Keratinocyte (primary cell): ENCODE results near the gene NUP35. TPM values are rescaled to one million over a fixed set of nuclear protein-coding genes. Genes with fewer than 3 reads are reported as not detected.

Experiments used
- DNase-seq: peaks from one replicate; pipeline ENCODE4 v3.0.0-alpha.2; 2011; ENCODE audit warnings: low read depth, missing footprints, low spot score
- FAIRE-seq: peaks from 2 replicates; lab custom pipeline; 2011; peaks lifted over from hg19 to GRCh38; lab: Jason Lieb, UNC
- H2AFZ ChIP-seq: 2 replicates; pipeline ENCODE4 v1.6.0; 2012; ENCODE audit warnings: low read length, control low read depth, inconsistent platforms; ENCODE audit not compliant: control insufficient read depth
- H3K27ac ChIP-seq: 2 replicates; pipeline ENCODE4 v1.5.1; 2011; ENCODE audit warnings: low read length; ENCODE audit not compliant: control insufficient read depth, insufficient read depth
- H3K27me3 ChIP-seq: 3 replicates; pipeline ENCODE4 v1.6.0; 2011; ENCODE audit warnings: low read length; ENCODE audit not compliant: control insufficient read depth, insufficient read depth; ENCODE audit errors: extremely low read depth
- H3K36me3 ChIP-seq, 2 experiments: 2 replicates in 1 of 2; 3 replicates in 1 of 2; pipeline ENCODE4 v1.5.1; 2011; ENCODE audit warnings: low read length in 2 of 2, mild to moderate bottlenecking in 1 of 2; ENCODE audit not compliant: control insufficient read depth in 2 of 2, insufficient read depth in 2 of 2; ENCODE audit errors: extremely low read depth in 1 of 2
- H3K4me1 ChIP-seq: 3 replicates; pipeline ENCODE4 v1.5.1; 2011; ENCODE audit warnings: low read length; ENCODE audit not compliant: control insufficient read depth, insufficient read depth; ENCODE audit errors: extremely low read depth
- H3K4me2 ChIP-seq: 3 replicates; pipeline ENCODE4 v1.6.0; 2011; ENCODE audit warnings: low read depth, low read length; ENCODE audit not compliant: control insufficient read depth, insufficient read depth; ENCODE audit errors: extremely low read depth
- H3K4me3 ChIP-seq, 3 experiments: fragments of 200-600 bp in 1 of 3; sonication (generic) in 1 of 3; 2 replicates in 2 of 3; 3 replicates in 1 of 3; pipeline ENCODE4 v1.5.1; 2011 to 2016; ENCODE audit warnings: low read length in 3 of 3, mild to moderate bottlenecking in 3 of 3, control low read depth in 2 of 3, inconsistent platforms in 1 of 3, low read depth in 1 of 3, mixed read lengths in 1 of 3, mixed run types in 1 of 3, moderate library complexity in 1 of 3; ENCODE audit not compliant: control insufficient read depth in 2 of 3, insufficient read depth in 2 of 3; ENCODE audit errors: extremely low read depth in 1 of 3
- H3K79me2 ChIP-seq: 2 replicates; pipeline ENCODE4 v1.6.0; 2012; ENCODE audit warnings: low read length; ENCODE audit not compliant: control insufficient read depth, insufficient read depth
- H3K9ac ChIP-seq: 3 replicates; pipeline ENCODE4 v1.6.0; 2011; ENCODE audit warnings: low read length; ENCODE audit not compliant: control insufficient read depth, insufficient read depth; ENCODE audit errors: extremely low read depth
- H3K9me1 ChIP-seq: 3 replicates; pipeline ENCODE4 v1.6.0; 2011; ENCODE audit warnings: low read length; ENCODE audit not compliant: control insufficient read depth, insufficient read depth; ENCODE audit errors: extremely low read depth
- H3K9me3 ChIP-seq: 2 replicates; pipeline ENCODE4 v1.5.1; 2012; ENCODE audit warnings: low read depth, low read length; ENCODE audit not compliant: control insufficient read depth
- H4K20me1 ChIP-seq: 3 replicates; pipeline ENCODE4 v1.6.0; 2011; ENCODE audit warnings: low read length; ENCODE audit not compliant: control insufficient read depth, insufficient read depth; ENCODE audit errors: extremely low read depth
- EZH2 ChIP-seq: IDR thresholded peaks from one replicate; pipeline ENCODE4 v1.6.1; 2012; ENCODE audit warnings: inconsistent platforms, mild to moderate bottlenecking, low read length, moderate library complexity
- dilution Hi-C: fragments of 300-500 bp; cut with MboI; formaldehyde crosslinking; loops from one replicate; pipeline ENCODE4 v1.7.0; 2020; ENCODE audit warnings: low sequenced_read_pairs; ENCODE audit not compliant: extremely low pct_ligation_motif_present
- polyA plus RNA-seq, 5 experiments: library from polyadenylated mRNA; depleted of rRNA in 3 of 5; stranded (reverse) in 3 of 5; stranded (forward) in 1 of 5; unstranded in 1 of 5; fragments of >200 nt; gene quantifications; 1 replicate in 1 of 5; 2 replicates in 3 of 5; 3 replicates in 1 of 5; pipeline versions ENCODE4 v1.2.1 to v1.2.3, GENCODE V29; 2011 to 2012; ENCODE audit warnings: missing spikeins in 2 of 5, low read depth in 1 of 5, low replicate concordance in 1 of 5
- TF ChIP-seq, protein P1 (sequence below), 3 experiments: IDR thresholded peaks in 1 of 3; conservative IDR thresholded peaks in 1 of 3; optimal IDR thresholded peaks in 1 of 3; 2 replicates in 2 of 3; 3 replicates in 1 of 3; pipeline versions ENCODE3 to v1.5.1; 2011; ENCODE audit warnings: low read length in 3 of 3, mild to moderate bottlenecking in 3 of 3, moderate library complexity in 2 of 3, control low read depth in 1 of 3, inconsistent platforms in 1 of 3; ENCODE audit not compliant: insufficient read depth in 2 of 3; ENCODE audit errors: extremely low read depth in 1 of 3

Gene NUP35
- polyA plus RNA-seq, 1 donor (not counting 4 experiments of a cell fraction or from before 2014, with no cell fraction given) = 22.6 TPM

GRCh38 chr2:183091954-183092345 is 32.3 kb upstream of the NUP35 start:
- Histone ChIP-seq H3K4me2 (no peak overlapping the region), H3K9me3 (no peaks in the 10 kb centered on the region), H3K9ac (no peak overlapping the region), H3K27ac (no peak overlapping the region), H3K36me3 (no peaks in the 10 kb centered on the region), H3K27me3 (no peaks in the 10 kb centered on the region), H3K4me1 (no peaks in the 10 kb centered on the region), H3K9me1 (no peaks in the 10 kb centered on the region), H3K79me2 (no peaks in the 10 kb centered on the region), H2AFZ (no peak overlapping the region), H4K20me1 (no peaks in the 10 kb centered on the region), H3K4me3 (no peak overlapping the region)
- DNase-seq (no peak), FAIRE-seq (no peak)
- TF ChIP-seq, protein P1, sequence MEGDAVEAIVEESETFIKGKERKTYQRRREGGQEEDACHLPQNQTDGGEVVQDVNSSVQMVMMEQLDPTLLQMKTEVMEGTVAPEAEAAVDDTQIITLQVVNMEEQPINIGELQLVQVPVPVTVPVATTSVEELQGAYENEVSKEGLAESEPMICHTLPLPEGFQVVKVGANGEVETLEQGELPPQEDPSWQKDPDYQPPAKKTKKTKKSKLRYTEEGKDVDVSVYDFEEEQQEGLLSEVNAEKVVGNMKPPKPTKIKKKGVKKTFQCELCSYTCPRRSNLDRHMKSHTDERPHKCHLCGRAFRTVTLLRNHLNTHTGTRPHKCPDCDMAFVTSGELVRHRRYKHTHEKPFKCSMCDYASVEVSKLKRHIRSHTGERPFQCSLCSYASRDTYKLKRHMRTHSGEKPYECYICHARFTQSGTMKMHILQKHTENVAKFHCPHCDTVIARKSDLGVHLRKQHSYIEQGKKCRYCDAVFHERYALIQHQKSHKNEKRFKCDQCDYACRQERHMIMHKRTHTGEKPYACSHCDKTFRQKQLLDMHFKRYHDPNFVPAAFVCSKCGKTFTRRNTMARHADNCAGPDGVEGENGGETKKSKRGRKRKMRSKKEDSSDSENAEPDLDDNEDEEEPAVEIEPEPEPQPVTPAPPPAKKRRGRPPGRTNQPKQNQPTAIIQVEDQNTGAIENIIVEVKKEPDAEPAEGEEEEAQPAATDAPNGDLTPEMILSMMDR (optimal IDR thresholded peaks at IDR 0.05 in 1 of 3, IDR thresholded peaks at IDR 0.05 in 1 of 3, conservative IDR thresholded peaks at IDR 0.05 in 1 of 3; ENCODE audit: extremely low read depth in 1 of 3, insufficient read depth in 2 of 3, low read length in 3 of 3) = no peak
- TF ChIP-seq EZH2 = no peak
- dilution Hi-C loops = no loop called here

- H3K27ac ChIP-seq = no peak overlapping the region
- H3K4me1 ChIP-seq = no peaks in the 10 kb centered on the region
- TF ChIP-seq EZH2 = no peak
- TF ChIP-seq, protein P1 (optimal IDR thresholded peaks at IDR 0.05 in 1 of 3, IDR thresholded peaks at IDR 0.05 in 1 of 3, conservative IDR thresholded peaks at IDR 0.05 in 1 of 3; ENCODE audit: extremely low read depth in 1 of 3, insufficient read depth in 2 of 3, low read length in 3 of 3) = no peak
- no peaks in the 10 kb centered on the region for H3K79me2 ChIP-seq
- no peak overlapping the region for H2AFZ ChIP-seq
- H3K9me1 ChIP-seq = no peaks in the 10 kb centered on the region
- no peak overlapping the region for H3K4me3 ChIP-seq
- dilution Hi-C loops = no loop called here
- no peak for DNase-seq
- no peaks in the 10 kb centered on the region for H3K9me3 ChIP-seq
- FAIRE-seq = no peak
- H3K9ac ChIP-seq = no peak overlapping the region
- no peak overlapping the region for H3K4me2 ChIP-seq
- H4K20me1 ChIP-seq = no peaks in the 10 kb centered on the region
- H3K36me3 ChIP-seq = no peaks in the 10 kb centered on the region
- H3K27me3 ChIP-seq = no peaks in the 10 kb centered on the region
These were observed 30.2 kb upstream of the NUP35 start for GRCh38 chr2:183093857-183094657.
